ENCODE results near the gene SLC43A3.
A peak's percentile ranks its signal among the peaks of the same experiment; 100 is the strongest.
"Not testable (repeated sequence)": the region's sequence is repeated elsewhere in the genome, so short reads cannot be mapped to it uniquely, and the experiment has no call there.

Gene SLC43A3

GRCh38 chr11:57403802-57404147, 23.1 kb downstream of the SLC43A3 start:
- DNase-seq = no peak

- DNase-seq = not testable (repeated sequence)
These were observed 23.7 kb downstream of the SLC43A3 start for GRCh38 chr11:57403003-57403801.

- peak; percentile 7 for DNase-seq
These were observed 24.5 kb downstream of the SLC43A3 start for GRCh38 chr11:57402188-57403002.

GRCh38 chr11:57399972-57400578, 26.8 kb downstream of the SLC43A3 start:
- no peak for DNase-seq

GRCh38 chr11:57399221-57399620, 27.7 kb downstream of the SLC43A3 start:
- no peak for DNase-seq

GRCh38 chr11:57397394-57397990, 29.4 kb downstream of the SLC43A3 start:
- no peak for DNase-seq

- DNase-seq = no peak
These were observed 30.2 kb downstream of the SLC43A3 start for GRCh38 chr11:57396744-57397143.

- no peak for DNase-seq
These were observed 30.9 kb downstream of the SLC43A3 start for GRCh38 chr11:57395905-57396623.

GRCh38 chr11:57394203-57394965, 32.5 kb downstream of the SLC43A3 start:
- no peak for DNase-seq

GRCh38 chr11:57392763-57393105, 34.2 kb downstream of the SLC43A3 start:
- no peak for DNase-seq

- no peak for DNase-seq
These were observed 34.7 kb downstream of the SLC43A3 start for GRCh38 chr11:57392066-57392762.

GRCh38 chr11:57391539-57391938, 35.4 kb downstream of the SLC43A3 start:
- DNase-seq = no peak

GRCh38 chr11:57391111-57391510, 35.8 kb downstream of the SLC43A3 start:
- DNase-seq = no peak

- no peak for DNase-seq
These were observed 36.4 kb downstream of the SLC43A3 start, which contains the start of gene PRG2 for GRCh38 chr11:57390535-57390934. Gene PRG2 (minus strand): TSS chr11:57390650. CDS start chr11:57389944, 706 bp downstream.

- peak; percentile 9 for DNase-seq
These were observed 39.5 kb downstream of the SLC43A3 start for GRCh38 chr11:57387289-57388030.

- no peak for DNase-seq
These were observed 40.6 kb downstream of the SLC43A3 start for GRCh38 chr11:57386178-57386940.

GRCh38 chr11:57380975-57381374, 45.9 kb downstream of the SLC43A3 start, which contains the start of gene PRG3:
Gene PRG3 (minus strand): TSS chr11:57381150. CDS start chr11:57380708, 442 bp downstream.
- DNase-seq = no peak

- DNase-seq = no peak
These were observed 47.2 kb downstream of the SLC43A3 start for GRCh38 chr11:57379732-57380131.

- DNase-seq = no peak
These were observed 48.7 kb downstream of the SLC43A3 start for GRCh38 chr11:57378186-57378585.
